Nucleus accumbens (tissue), 56 donors: ENCODE results near the gene RNF130.
"Not testable (repeated sequence)": the region's sequence is repeated elsewhere in the genome, so short reads cannot be mapped to it uniquely, and the experiment has no call there.

Experiments used
- DNase-seq, 56 donors: peaks; one replicate each; lab custom pipeline; 2025; lab: John Stamatoyannopoulos, UW

Gene RNF130

GRCh38 chr5:180026734-180027458, 44.7 kb downstream of the RNF130 start:
- peak in 2 of 56 donors; percentile 20 to 26 for DNase-seq

- DNase-seq: no peak
Observed at GRCh38 chr5:180026320-180026719, 45.2 kb downstream of the RNF130 start.

GRCh38 chr5:180021900-180022299, 49.7 kb downstream of the RNF130 start:
- DNase-seq: peak in 1 of 56 donors; percentile 26

- no peak for DNase-seq
Observed at GRCh38 chr5:180020176-180020575, 51.4 kb downstream of the RNF130 start.

- no peak for DNase-seq
Observed at GRCh38 chr5:180018347-180019060, 53.1 kb downstream of the RNF130 start.

GRCh38 chr5:180015523-180015922, 56.0 kb downstream of the RNF130 start:
- DNase-seq: not testable (repeated sequence)

- no peak for DNase-seq
Observed at GRCh38 chr5:180013678-180014077, 57.9 kb downstream of the RNF130 start.

- DNase-seq: no peak
Observed at GRCh38 chr5:180012316-180012715, 59.2 kb downstream of the RNF130 start.

- DNase-seq: no peak
Observed at GRCh38 chr5:180010636-180011035, 60.9 kb downstream of the RNF130 start.

- DNase-seq: no peak
Observed at GRCh38 chr5:180009581-180009980, 62.0 kb downstream of the RNF130 start.

GRCh38 chr5:180008433-180008832, 63.1 kb downstream of the RNF130 start:
- no peak for DNase-seq

- peak in 1 of 56 donors; percentile 13 for DNase-seq
Observed at GRCh38 chr5:180007582-180007981, 64.0 kb downstream of the RNF130 start.

GRCh38 chr5:180006141-180006540, 65.4 kb downstream of the RNF130 start:
- DNase-seq: no peak

- DNase-seq: no peak
Observed at GRCh38 chr5:180003127-180003526, 68.4 kb downstream of the RNF130 start.

- no peak for DNase-seq
Observed at GRCh38 chr5:180001742-180002141, 69.8 kb downstream of the RNF130 start.

- no peak for DNase-seq
Observed at GRCh38 chr5:180001136-180001535, 70.4 kb downstream of the RNF130 start.

- no peak for DNase-seq
Observed at GRCh38 chr5:179998485-179998884, 73.1 kb downstream of the RNF130 start.

GRCh38 chr5:179994583-179995323, 76.8 kb downstream of the RNF130 start:
- no peak for DNase-seq

- not testable (repeated sequence) for DNase-seq
Observed at GRCh38 chr5:179992855-179993254, 78.7 kb downstream of the RNF130 start.

GRCh38 chr5:179991106-179991505, 80.5 kb downstream of the RNF130 start:
- DNase-seq: no peak

- not testable (repeated sequence) for DNase-seq
Observed at GRCh38 chr5:179990525-179990924, 81.0 kb downstream of the RNF130 start.
